Panc1 (cell line): Measurements from ENCODE around the gene DENND4C. TPM values are rescaled to one million over a fixed set of nuclear protein-coding genes. Genes with fewer than 3 reads are reported as not detected.

Source experiments
- ATAC-seq: fragments of 200-7000 bp; cut with Tn5 transposase; 2 replicates; pipeline ENCODE4 v1.9.1; 2020; ENCODE audit warnings: mild to moderate bottlenecking, moderate library complexity
- BruUV-seq: library from RNA; stranded (reverse); fragments of 400-500 nt; replicated peaks from 2 replicates; lab custom pipeline; 2021; lab: Mats Ljungman, UMichigan
- CTCF ChIA-PET: fragments of 300-600 bp; sonication (Branson Sonifier 250); formaldehyde crosslinking; loops from one replicate; lab custom pipeline; 2022; ENCODE audit warnings: antibody characterized with exemption; lab: Charles Lee
- POLR2A ChIA-PET: fragments of 300-600 bp; sonication (Branson Sonifier 250); formaldehyde crosslinking; loops from one replicate; lab custom pipeline; 2022; ENCODE audit warnings: antibody characterized with exemption; lab: Charles Lee
- DNase-seq: peaks from one replicate; pipeline ENCODE4 v3.0.0-alpha.2; 2010; ENCODE audit warnings: low read depth, low spot score
- H3K27ac ChIP-seq: 2 replicates; pipeline ENCODE4 v1.5.1; 2011; ENCODE audit warnings: mild to moderate bottlenecking, low read length, inconsistent platforms
- H3K27me3 ChIP-seq: fragments of 200-500 bp; sonication (Bioruptor generic); 2 replicates; pipeline ENCODE4 v1.6.0; 2014; ENCODE audit warnings: low read length, inconsistent platforms; ENCODE audit not compliant: control insufficient read depth, insufficient read depth
- H3K36me3 ChIP-seq: fragments of 200-500 bp; sonication (Bioruptor generic); 2 replicates; pipeline ENCODE4 v1.5.1; 2014; ENCODE audit warnings: inconsistent platforms, mild to moderate bottlenecking, low read length, moderate library complexity; ENCODE audit not compliant: control insufficient read depth, insufficient read depth
- H3K4me1 ChIP-seq: 2 replicates; pipeline ENCODE4 v1.5.1; 2011; ENCODE audit warnings: inconsistent platforms, mild to moderate bottlenecking, low read length, moderate library complexity; ENCODE audit not compliant: control insufficient read depth, insufficient read depth
- H3K4me3 ChIP-seq, 2 experiments: 2 replicates each; pipeline ENCODE4 v1.5.1; 2011 to 2012; ENCODE audit warnings: low read depth in 2 of 2, low read length in 2 of 2, mild to moderate bottlenecking in 2 of 2, inconsistent platforms in 1 of 2, moderate library complexity in 1 of 2
- H3K9me3 ChIP-seq: fragments of 200-500 bp; sonication (Bioruptor generic); 2 replicates; pipeline ENCODE4 v1.5.1; 2014; ENCODE audit warnings: low read depth, mild to moderate bottlenecking, inconsistent platforms, low read length, moderate library complexity; ENCODE audit not compliant: control insufficient read depth, insufficient read depth
- CTCF ChIP-seq: fragments of 450-650 bp; IDR thresholded peaks from 2 replicates; pipeline ENCODE4 v1.5.1; 2017; ENCODE audit warnings: mild to moderate bottlenecking
- POLR2AphosphoS5 ChIP-seq: IDR thresholded peaks from 2 replicates; pipeline ENCODE4 v1.6.1; 2012; ENCODE audit warnings: mild to moderate bottlenecking, low read depth, low read length, moderate library complexity
- SIN3A ChIP-seq: IDR thresholded peaks from 2 replicates; pipeline ENCODE4 v1.6.1; 2012; ENCODE audit warnings: low read depth, mild to moderate bottlenecking, low read length, moderate library complexity, borderline replicate concordance; ENCODE audit not compliant: insufficient read depth
- TCF7L2 ChIP-seq: IDR thresholded peaks from 2 replicates; pipeline ENCODE4 v1.6.1; 2011; ENCODE audit warnings: mild to moderate bottlenecking, low read depth, low read length, inconsistent platforms
- in situ Hi-C: cut with HindIII; loops from 2 replicates; pipeline ENCODE4 v1.10.0; 2016; ENCODE audit warnings: low sequenced_read_pairs, low pct_unique_long_range_greater_than_20kb
- intact Hi-C: fragments of 100-400 bp; cut with micrococcal nuclease; formaldehyde crosslinking; loops from one replicate; pipeline ENCODE4 v1.10.0; 2022; ENCODE audit not compliant: unreplicated experiment
- total RNA-seq: library from RNA; stranded (reverse); gene quantifications from one replicate; pipeline ENCODE4 v1.2.1, GENCODE V29; 2021; ENCODE audit not compliant: unreplicated experiment
- TF ChIP-seq, protein P1 (sequence below), 2 experiments: IDR thresholded peaks; 2 replicates each; pipeline ENCODE4 v1.6.1; 2011 to 2012; ENCODE audit warnings: low read depth in 2 of 2, control low read depth in 1 of 2, low read length in 1 of 2, mild to moderate bottlenecking in 1 of 2, moderate library complexity in 1 of 2; ENCODE audit not compliant: insufficient read depth in 1 of 2

DENND4C gene
- total RNA-seq, 1 experiment from 2014 or later = 10.5 TPM

- Histone ChIP-seq H3K36me3 (no peaks in the 10 kb centered on the region), H3K4me3 (no peak overlapping the region), H3K4me1 (peaks cover 2% of the 10 kb centered on the region), H3K27me3 (no peaks in the 10 kb centered on the region), H3K27ac (no peak overlapping the region), H3K9me3 (no peaks in the 10 kb centered on the region)
- CTCF ChIA-PET = no interaction called here
- ATAC-seq (no peak), DNase-seq (no peak)
- intact Hi-C loops = no loop called here
- no peak for TF ChIP-seq POLR2AphosphoS5
- no peak for TF ChIP-seq SIN3A
- in situ Hi-C loops = no loop called here
- BruUV-seq = no TSS peak
- POLR2A ChIA-PET = no interaction called here
Measured at GRCh38 chr9:19224563-19224962, 5.9 kb upstream of the DENND4C start.

- Histone ChIP-seq H3K4me1 (peaks cover 6% of the 10 kb centered on the region), H3K36me3 (no peaks in the 10 kb centered on the region), H3K9me3 (no peaks in the 10 kb centered on the region), H3K4me3 (peak overlapping the region; percentile 53 to 59), H3K27ac (peak overlapping the region; percentile 68), H3K27me3 (no peaks in the 10 kb centered on the region)
- DNase-seq = no peak
- in situ Hi-C loops (no loop called here), intact Hi-C loops (no loop called here)
- ChIA-PET POLR2A (interaction anchor here (0.7 kb wide), 1 partner anchor 33 kb away, joined by 17 read pairs; no protein-coding TSS in a partner anchor), CTCF (interaction anchor here (0.7 kb wide), 1 partner anchor 55 kb away, joined by 3 read pairs; no protein-coding TSS in a partner anchor)
- no peak for TF ChIP-seq SIN3A
- TF ChIP-seq TCF7L2 = no peak
- TF ChIP-seq, protein P1, sequence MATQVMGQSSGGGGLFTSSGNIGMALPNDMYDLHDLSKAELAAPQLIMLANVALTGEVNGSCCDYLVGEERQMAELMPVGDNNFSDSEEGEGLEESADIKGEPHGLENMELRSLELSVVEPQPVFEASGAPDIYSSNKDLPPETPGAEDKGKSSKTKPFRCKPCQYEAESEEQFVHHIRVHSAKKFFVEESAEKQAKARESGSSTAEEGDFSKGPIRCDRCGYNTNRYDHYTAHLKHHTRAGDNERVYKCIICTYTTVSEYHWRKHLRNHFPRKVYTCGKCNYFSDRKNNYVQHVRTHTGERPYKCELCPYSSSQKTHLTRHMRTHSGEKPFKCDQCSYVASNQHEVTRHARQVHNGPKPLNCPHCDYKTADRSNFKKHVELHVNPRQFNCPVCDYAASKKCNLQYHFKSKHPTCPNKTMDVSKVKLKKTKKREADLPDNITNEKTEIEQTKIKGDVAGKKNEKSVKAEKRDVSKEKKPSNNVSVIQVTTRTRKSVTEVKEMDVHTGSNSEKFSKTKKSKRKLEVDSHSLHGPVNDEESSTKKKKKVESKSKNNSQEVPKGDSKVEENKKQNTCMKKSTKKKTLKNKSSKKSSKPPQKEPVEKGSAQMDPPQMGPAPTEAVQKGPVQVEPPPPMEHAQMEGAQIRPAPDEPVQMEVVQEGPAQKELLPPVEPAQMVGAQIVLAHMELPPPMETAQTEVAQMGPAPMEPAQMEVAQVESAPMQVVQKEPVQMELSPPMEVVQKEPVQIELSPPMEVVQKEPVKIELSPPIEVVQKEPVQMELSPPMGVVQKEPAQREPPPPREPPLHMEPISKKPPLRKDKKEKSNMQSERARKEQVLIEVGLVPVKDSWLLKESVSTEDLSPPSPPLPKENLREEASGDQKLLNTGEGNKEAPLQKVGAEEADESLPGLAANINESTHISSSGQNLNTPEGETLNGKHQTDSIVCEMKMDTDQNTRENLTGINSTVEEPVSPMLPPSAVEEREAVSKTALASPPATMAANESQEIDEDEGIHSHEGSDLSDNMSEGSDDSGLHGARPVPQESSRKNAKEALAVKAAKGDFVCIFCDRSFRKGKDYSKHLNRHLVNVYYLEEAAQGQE (IDR thresholded peaks at IDR 0.05; ENCODE audit: insufficient read depth in 1 of 2, low read depth in 2 of 2, low read length in 1 of 2) = no peak
- TF ChIP-seq CTCF = no peak
- no peak for TF ChIP-seq POLR2AphosphoS5
- no TSS peak for BruUV-seq
- peak; percentile 83 for ATAC-seq
Measured at GRCh38 chr9:19229595-19230354, 718 bp upstream of the DENND4C start.
